ENCODE data around the gene PDIA4.

DNA sequence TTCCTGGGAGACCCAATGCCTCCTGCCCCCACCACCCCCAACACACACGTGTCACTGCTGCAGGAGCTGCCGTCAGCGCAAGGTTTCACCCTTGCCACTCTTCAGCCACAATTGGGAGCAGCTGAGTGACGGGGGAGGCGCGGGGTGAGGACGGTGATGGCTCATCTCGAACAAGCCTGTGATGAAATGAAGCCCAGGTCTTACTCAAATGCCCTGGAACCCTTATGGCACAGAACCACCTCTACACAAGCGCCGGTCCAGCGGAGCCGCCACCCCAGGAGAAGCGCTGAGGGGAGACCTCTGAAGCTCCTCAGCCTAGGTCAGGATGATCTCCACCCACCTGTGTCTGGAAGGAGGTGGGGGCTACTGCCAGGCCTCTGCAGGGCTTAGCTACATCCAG lies 25.7 kb downstream of the PDIA4 start:
- TF ChIP-seq, protein P1, sequence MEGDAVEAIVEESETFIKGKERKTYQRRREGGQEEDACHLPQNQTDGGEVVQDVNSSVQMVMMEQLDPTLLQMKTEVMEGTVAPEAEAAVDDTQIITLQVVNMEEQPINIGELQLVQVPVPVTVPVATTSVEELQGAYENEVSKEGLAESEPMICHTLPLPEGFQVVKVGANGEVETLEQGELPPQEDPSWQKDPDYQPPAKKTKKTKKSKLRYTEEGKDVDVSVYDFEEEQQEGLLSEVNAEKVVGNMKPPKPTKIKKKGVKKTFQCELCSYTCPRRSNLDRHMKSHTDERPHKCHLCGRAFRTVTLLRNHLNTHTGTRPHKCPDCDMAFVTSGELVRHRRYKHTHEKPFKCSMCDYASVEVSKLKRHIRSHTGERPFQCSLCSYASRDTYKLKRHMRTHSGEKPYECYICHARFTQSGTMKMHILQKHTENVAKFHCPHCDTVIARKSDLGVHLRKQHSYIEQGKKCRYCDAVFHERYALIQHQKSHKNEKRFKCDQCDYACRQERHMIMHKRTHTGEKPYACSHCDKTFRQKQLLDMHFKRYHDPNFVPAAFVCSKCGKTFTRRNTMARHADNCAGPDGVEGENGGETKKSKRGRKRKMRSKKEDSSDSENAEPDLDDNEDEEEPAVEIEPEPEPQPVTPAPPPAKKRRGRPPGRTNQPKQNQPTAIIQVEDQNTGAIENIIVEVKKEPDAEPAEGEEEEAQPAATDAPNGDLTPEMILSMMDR (IDR thresholded peaks at IDR 0.05) = no peak
- no peak for TF ChIP-seq POLR2AphosphoS5 (IDR thresholded peaks at IDR 0.05; ENCODE audit: insufficient read depth in 1 of 2, low read depth in 1 of 2)

Measured in vagina (tissue), 2 donors.